Fibroblast of the aortic adventitia (primary cell): Measurements from ENCODE around the gene ALG12. TPM values are rescaled to one million over a fixed set of nuclear protein-coding genes. Genes with fewer than 3 reads are reported as not detected.

Experiments used
- DNase-seq: peaks from one replicate; pipeline ENCODE4 v3.0.0-alpha.2; 2010; ENCODE audit warnings: low read depth
- H3K4me3 ChIP-seq: 2 replicates; pipeline ENCODE4 v1.5.1; 2011; ENCODE audit warnings: low read depth, mild to moderate bottlenecking, control low read depth, low read length, moderate library complexity
- CTCF ChIP-seq: IDR thresholded peaks from 2 replicates; pipeline ENCODE4 v1.5.1; 2011; ENCODE audit warnings: mild to moderate bottlenecking, low read length, control low read depth, inconsistent platforms; ENCODE audit not compliant: insufficient read depth
- total RNA-seq: library from RNA; depleted of rRNA; stranded (reverse); fragments of >200 nt; gene quantifications from 2 replicates; pipeline ENCODE4 v1.2.3, GENCODE V29; 2012; ENCODE audit warnings: low replicate concordance

ALG12 gene
- total RNA-seq, 1 donor: 19.9 TPM

- no peak overlapping the region for H3K4me3 ChIP-seq
- DNase-seq: no peak
- no peak for TF ChIP-seq CTCF
Measured at GRCh38 chr22:49936973-49937757, 18.9 kb upstream of the ALG12 start.

- TF ChIP-seq CTCF: no peak
- DNase-seq: peak; percentile 92
- H3K4me3 ChIP-seq: peak overlapping the region; percentile 28
Measured at GRCh38 chr22:49936018-49936972, 18.1 kb upstream of the ALG12 start.

GRCh38 chr22:49935561-49935960, 17.3 kb upstream of the ALG12 start:
- H3K4me3 ChIP-seq: peak overlapping the region; percentile 40
- peak; percentile 57 for DNase-seq
- no peak for TF ChIP-seq CTCF

- TF ChIP-seq CTCF: no peak
- peak; percentile 65 for DNase-seq
- peak overlapping the region; percentile 62 for H3K4me3 ChIP-seq
Measured at GRCh38 chr22:49934891-49935557, 16.8 kb upstream of the ALG12 start.

GRCh38 chr22:49934160-49934890, 16.1 kb upstream of the ALG12 start:
- peak; percentile 32 for DNase-seq
- no peak for TF ChIP-seq CTCF
- H3K4me3 ChIP-seq: peak overlapping the region; percentile 62
